Measurements from ENCODE around the gene AIG1.

The AIG1 gene

DNA sequence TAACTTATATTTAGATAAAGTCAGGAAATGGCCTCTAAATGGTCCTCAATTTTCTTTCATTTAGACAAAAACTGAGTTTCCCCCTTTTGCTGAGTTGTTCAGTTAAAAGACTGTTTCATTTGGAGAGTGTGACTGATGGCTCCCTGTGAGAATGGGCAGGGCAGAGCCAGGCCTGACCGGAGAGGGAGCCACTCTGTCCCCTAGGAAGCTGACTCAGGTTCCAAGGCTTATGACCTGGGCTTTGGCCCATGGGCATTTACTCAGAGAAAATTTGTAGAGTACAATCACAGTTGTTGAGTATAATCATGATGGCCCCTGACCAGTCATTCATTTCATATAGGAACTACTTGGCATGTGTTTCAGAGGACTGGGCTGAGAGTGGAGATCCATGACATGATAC, 37.0 kb upstream of the AIG1 start:
- in situ Hi-C loops (cut with MboI; ENCODE audit: low sequenced_read_pairs, unreplicated experiment): no loop called here
- TF ChIP-seq, protein P1, sequence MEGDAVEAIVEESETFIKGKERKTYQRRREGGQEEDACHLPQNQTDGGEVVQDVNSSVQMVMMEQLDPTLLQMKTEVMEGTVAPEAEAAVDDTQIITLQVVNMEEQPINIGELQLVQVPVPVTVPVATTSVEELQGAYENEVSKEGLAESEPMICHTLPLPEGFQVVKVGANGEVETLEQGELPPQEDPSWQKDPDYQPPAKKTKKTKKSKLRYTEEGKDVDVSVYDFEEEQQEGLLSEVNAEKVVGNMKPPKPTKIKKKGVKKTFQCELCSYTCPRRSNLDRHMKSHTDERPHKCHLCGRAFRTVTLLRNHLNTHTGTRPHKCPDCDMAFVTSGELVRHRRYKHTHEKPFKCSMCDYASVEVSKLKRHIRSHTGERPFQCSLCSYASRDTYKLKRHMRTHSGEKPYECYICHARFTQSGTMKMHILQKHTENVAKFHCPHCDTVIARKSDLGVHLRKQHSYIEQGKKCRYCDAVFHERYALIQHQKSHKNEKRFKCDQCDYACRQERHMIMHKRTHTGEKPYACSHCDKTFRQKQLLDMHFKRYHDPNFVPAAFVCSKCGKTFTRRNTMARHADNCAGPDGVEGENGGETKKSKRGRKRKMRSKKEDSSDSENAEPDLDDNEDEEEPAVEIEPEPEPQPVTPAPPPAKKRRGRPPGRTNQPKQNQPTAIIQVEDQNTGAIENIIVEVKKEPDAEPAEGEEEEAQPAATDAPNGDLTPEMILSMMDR (IDR thresholded peaks at IDR 0.05; ENCODE audit: borderline replicate concordance, control extremely low read depth, extremely low read depth, insufficient read depth, missing control alignments): no peak
- DNase-seq (ENCODE audit: low spot score): no peak

DNA sequence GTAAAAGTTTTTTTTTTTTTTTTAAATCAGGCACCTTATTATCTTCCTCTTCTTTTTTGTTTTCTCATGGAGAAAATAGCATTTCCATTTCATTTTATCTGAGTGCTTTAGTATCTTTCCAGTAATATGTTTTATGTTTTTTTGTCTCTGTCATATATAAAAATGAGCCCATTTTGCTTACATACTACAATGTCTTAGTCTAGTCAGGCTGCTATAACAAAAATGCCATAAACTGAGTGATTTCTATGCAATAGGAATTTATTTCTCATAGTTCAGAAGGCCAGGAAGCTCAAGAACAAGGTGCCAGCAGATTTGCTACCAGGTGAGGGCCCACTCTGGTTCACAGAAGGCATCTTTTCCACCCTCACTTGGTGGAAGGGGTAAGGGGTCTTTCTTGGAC, 35.7 kb upstream of the AIG1 start:
- TF ChIP-seq, protein P1 (IDR thresholded peaks at IDR 0.05; ENCODE audit: borderline replicate concordance, control extremely low read depth, extremely low read depth, insufficient read depth, missing control alignments): no peak
- in situ Hi-C loops (cut with MboI; ENCODE audit: low sequenced_read_pairs, unreplicated experiment): loop anchor here (25.0 kb wide), 1 partner anchor 338 kb away; no protein-coding TSS in a partner anchor
- DNase-seq (ENCODE audit: low spot score): no peak

DNA sequence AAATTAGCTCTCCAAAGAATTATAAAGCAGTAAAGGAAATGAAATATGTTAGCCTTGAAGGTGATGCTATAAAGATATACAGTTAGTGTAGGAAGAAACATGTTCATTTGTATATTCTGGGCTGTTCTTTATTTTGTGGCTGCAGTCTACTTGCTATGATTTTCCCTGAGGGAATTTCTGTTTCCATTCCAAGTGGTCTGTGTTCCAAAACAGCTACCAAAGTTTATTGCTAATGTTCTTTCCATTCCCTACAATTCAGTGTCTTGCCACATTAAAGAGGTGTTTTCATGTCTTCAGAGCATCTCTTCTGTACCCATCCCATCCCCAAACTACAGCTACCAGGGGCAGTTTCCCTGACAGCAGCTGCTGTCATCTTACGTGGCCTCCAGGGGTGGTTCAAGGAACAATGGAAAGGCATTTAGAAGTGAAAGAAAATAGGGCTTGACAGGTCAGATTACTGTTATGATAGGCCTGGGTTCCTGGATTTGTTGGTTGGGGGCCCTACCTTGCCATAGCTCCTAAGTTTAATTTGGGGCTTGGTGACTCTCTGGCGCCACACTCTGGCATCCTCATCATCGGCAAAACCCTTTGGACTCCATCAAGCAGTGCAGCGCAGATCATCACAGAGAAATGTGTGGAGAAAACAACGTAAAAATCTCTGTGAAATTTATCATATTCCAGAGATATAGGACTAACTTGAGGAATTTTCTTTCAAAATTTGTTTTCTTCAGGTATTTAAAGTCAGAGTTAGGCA, 33.8 kb upstream of the AIG1 start:
- TF ChIP-seq, protein P1 (IDR thresholded peaks at IDR 0.05; ENCODE audit: borderline replicate concordance, control extremely low read depth, extremely low read depth, insufficient read depth, missing control alignments): peak; percentile 41
- in situ Hi-C loops (cut with MboI; ENCODE audit: low sequenced_read_pairs, unreplicated experiment): loop anchor here (25.0 kb wide), 1 partner anchor 340 kb away; no protein-coding TSS in a partner anchor
- DNase-seq (ENCODE audit: low spot score): no peak

GRCh38 chr6:143034689-143035334, 25.9 kb upstream of the AIG1 start:
- no peak for DNase-seq (ENCODE audit: low spot score)
- in situ Hi-C loops (cut with MboI; ENCODE audit: low sequenced_read_pairs, unreplicated experiment): loop anchor here (25.0 kb wide), 1 partner anchor 348 kb away; no protein-coding TSS in a partner anchor
- TF ChIP-seq, protein P1 (IDR thresholded peaks at IDR 0.05; ENCODE audit: borderline replicate concordance, control extremely low read depth, extremely low read depth, insufficient read depth, missing control alignments): no peak

GRCh38 chr6:143037470-143037869, 23.2 kb upstream of the AIG1 start:
- no peak for DNase-seq (ENCODE audit: low spot score)
- TF ChIP-seq, protein P1 (IDR thresholded peaks at IDR 0.05; ENCODE audit: borderline replicate concordance, control extremely low read depth, extremely low read depth, insufficient read depth, missing control alignments): no peak
- in situ Hi-C loops (cut with MboI; ENCODE audit: low sequenced_read_pairs, unreplicated experiment): loop anchor here (25.0 kb wide), 1 partner anchor 350 kb away; no protein-coding TSS in a partner anchor

- TF ChIP-seq, protein P1 (IDR thresholded peaks at IDR 0.05; ENCODE audit: borderline replicate concordance, control extremely low read depth, extremely low read depth, insufficient read depth, missing control alignments): no peak
Observed at GRCh38 chr6:143038833-143039232, 21.9 kb upstream of the AIG1 start.

More at GRCh38 chr6:143038833-143039232, 21.9 kb upstream of the AIG1 start:
- no peak for DNase-seq (ENCODE audit: low spot score)
- in situ Hi-C loops (cut with MboI; ENCODE audit: low sequenced_read_pairs, unreplicated experiment): loop anchor here (25.0 kb wide), 1 partner anchor 352 kb away; no protein-coding TSS in a partner anchor
